HG03196 (cell line): Measurements from ENCODE around the gene RBBP8.
"Not testable (repeated sequence)": the region's sequence is repeated elsewhere in the genome, so short reads cannot be mapped to it uniquely, and the experiment has no call there.

Source experiments
- ATAC-seq: cut with Tn5 transposase; IDR thresholded peaks from one replicate; pipeline ENCODE4 v1.9.1; 2021; ENCODE audit not compliant: unreplicated experiment

RBBP8 gene

DNA sequence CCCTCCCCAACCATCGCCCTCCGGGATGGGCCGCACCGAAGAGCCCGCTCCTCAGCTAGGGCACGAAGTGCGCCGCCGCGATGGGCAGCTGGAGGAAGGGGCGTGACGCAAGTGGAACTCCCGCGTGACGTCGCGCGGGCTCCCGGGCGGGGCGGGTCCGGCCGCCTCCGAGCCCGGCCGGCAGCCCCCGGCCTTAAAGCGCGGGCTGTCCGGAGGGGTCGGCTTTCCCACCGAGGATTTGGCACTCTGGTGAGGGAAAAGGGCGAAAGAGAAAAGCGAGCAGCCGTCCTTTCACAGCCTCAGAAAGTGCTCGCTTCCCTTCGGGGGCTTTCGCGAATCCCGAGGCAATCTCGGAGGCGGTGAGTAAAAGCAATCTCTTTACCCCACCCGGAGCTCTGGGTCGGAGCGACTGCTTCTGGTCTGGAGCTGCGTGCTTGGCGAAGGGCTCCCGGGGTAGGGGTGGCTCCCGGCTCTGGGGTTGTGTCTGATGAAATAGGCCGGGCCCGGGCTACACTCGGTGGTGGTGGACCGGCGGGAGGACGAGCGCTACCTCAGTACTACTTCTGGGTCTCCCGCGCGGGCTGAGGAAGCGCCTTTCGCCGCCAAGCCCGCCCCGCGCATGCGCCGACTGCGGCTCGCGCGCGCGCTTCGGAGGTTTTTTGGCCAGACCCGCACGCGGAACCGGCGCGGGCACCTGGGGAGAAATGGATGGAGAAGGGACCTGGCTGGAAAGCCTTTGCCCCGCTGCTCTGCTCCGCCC is at the start of gene RBBP8:
RBBP8 (plus strand) TSS at position 123 of the 760 bp plus-strand sequence. CDS start 3,524 bp downstream, outside the sequence.
- peak; percentile 84 for ATAC-seq

DNA sequence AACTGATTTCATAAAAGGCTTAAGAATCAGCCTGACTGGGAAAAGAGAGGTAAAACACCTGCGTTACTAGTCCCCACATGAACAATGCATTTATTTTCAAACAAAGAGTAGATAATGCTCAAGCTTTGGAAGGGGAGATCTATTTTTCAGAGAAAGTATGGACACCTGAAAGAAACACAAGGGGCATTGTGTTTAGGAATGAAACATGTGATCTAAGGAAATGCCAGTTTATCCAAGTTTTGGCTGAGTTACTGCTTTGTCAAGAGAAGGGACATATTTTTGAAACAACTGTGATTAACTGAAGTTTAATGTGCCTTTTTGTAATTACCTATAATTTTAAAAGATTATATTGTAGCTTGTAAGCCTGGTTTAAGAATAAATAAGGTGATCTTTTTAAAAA is 49.3 kb upstream of the RBBP8 start:
- ATAC-seq, result no peak

DNA sequence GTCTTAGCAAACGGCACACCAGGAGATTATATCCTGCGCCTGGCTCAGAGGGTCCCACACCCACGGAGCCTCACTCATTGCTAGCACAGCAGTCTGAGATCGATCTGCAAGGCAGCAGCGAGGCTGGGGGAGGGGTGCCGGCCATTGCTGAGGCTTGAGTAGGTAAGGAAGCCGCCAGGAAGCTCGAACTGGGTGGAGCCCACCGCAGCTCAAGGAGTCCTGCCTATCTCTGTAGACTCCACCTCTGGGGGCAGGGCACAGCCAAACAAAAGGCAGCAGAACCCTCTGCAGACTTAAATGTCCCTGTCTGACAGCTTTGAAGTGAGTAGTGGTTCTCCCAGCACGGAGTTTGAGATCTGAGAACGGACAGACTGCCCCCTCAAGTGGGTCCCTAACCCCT is 47.4 kb upstream of the RBBP8 start:
- ATAC-seq, result not testable (repeated sequence)

DNA sequence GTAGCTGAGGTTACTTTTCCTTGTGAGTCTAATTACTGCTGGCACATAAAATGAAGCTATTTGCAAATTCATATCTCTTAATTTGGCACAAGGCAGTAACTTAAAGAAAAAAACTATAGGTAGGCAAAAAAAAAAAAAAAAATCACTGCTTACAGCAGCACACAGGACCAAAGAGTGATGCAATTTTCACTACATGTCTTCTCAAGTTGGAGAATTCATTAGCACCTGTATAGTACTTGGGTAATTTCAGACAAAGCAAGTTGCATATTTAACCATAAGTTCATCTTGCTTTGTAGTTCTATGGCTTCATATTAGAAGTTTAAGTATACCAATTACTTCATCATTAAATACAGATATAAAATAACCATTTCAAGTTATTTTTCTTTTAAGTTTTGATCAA is 33.7 kb upstream of the RBBP8 start:
- ATAC-seq, result no peak

DNA sequence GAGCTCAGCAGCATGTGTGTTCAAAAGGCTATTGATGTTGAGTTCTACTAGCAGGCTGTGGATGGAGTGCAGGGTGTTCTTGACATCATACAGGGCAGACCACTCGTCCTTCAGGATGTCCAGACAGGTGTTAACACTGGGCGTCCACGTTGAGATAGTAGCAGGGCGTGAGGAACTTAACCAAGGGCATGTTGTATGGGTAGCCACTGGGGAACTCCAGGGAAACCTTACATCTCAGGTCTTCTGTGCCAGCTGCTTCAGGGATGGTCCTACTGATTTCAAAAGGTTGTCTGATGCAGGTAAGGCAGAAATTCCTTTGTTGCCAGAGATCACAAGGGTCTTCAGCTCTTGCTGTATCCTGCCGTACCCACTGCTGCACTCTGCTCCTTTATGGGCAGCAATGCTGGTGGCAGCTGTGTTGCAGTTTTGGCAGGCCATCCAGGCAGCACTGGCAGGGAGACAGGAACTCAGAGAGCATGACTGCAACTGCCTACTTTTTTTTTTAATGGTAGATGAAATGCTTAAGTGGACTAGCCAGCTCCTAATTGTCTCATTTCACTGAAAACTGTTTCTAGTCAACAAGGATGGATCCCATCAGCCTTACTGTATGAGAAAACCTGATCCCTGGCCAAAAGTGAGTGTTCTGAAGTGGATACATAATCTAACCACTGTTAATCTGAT is 32.4 kb upstream of the RBBP8 start:
- ATAC-seq, result no peak

DNA sequence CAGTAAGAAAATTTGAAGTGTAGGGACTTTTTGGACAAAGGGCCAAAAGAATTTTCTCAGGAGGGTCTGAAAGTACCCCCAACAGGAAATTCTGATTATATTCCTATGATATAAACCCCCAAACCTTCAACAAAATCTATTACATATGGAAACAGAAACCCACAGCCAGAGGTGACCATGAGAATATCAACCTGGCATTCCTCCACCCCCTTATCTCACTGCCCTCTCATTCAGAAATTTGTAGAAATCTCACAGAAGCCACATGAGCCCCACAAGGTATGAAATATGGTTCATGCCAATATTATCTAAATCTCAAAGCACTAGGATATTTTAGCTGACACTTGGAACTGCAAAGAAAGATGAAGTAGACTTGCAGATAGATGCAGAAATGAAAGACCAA is 31.0 kb upstream of the RBBP8 start:
- no peak for ATAC-seq

DNA sequence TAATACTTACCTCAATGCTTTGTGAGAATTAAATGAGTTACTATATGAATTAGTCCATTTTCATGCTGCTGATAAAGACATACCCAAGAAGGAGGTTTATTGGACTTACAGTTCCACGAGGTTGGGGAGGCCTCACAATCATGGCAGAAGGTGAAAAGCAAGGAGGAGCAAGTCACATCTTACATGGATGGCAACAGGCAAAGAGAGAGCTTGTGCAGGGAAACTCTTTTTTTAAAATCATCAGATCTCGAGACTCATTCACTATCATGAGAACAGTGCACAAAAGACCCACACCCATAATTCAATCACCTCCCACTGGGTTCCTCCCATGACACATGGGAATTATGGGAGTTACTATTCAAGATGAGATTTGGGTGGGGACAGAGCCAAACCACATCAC is 29.9 kb upstream of the RBBP8 start:
- not testable (repeated sequence) for ATAC-seq

DNA sequence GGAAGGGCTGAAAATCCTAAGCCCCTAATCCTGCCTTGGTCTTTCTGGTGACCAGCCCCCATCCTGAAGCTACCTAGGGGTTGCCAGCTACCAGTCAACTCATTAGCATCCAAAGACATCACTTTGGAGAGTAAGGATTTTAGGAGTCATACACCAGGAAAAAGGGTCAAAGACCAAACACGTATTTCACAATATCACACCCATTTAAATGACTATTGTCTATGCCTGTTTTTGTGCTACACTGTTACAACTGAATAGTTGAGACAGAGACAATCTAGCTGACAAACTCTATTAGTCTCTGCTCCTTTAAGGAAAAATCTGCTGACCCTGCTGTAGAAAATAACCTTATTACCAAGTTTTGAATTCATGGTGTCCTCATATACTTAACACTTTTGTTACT is 21.0 kb upstream of the RBBP8 start:
- no peak for ATAC-seq

DNA sequence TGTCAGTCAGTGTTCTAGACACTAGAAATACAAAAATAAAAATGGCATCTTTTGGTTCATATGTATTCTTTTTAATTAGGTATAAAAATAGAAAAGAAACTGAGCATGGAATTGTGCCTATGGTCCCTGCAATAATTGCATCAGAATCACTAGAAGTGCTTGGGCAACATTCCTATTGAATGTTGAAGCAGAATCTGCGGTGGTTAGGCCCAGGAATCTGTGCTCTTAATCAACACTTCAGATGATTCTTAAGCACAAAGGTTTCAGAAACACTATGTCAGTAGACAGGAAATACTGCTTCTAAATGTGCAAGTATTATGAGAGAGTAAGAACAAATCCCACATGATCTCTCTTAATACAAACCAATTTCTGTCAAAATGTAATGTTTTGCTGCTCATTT is 20.3 kb upstream of the RBBP8 start:
- ATAC-seq, result no peak

DNA sequence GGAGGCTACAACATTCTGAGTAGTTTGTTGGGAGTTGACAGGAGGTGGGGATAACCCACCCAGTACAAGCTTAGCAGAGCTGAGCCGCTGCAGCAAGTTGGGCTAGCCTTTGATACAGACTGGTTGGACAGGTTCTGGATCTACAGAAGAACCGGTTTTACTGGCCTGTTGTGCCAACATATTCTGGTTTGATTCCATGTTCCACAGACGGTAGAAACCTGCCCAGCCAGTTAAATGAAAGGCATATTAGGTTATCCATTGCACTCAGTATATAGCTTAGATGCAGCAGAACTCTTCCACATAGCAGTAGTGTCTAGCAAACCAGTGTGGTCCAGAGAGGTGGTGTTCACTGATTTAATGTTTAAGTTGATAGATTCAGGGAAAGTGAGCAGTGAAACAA is 19.3 kb upstream of the RBBP8 start:
- no peak for ATAC-seq

DNA sequence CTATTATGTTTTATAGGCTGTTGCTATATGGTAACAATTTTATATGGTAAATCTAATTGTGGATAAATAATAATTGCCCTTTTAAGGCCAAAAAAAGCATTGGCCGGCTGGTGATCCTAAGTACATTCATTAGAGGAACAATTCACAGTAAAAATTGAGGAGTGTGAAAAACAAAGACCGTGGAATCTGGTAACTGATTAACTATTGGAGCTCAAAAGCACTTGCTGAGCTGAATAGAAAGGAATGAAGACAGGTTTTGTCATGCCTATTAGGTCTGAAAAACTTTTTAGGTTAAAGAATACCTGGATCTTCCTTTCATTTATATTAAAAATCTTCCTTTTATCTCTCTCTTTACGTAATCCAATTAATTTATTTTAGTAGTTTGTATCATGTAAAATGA is 18.5 kb upstream of the RBBP8 start:
- no peak for ATAC-seq

DNA sequence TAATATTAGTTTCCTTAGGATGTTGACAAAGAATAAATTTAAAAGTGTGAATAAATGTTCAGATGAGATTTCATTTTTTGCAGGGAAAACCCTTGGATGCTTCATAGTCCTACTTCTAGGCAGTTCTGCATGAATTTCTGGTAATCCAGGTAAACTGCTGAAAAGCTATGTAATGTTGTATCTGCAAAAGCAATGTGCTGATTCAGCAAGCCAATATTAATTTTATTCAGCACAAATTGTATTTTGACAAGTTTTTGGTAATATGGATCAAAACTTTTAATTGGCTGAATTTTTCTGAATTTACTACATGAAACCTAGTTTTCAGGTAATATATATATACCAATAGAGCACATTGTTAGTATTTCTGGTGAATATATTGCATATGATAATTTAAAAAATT is 17.8 kb upstream of the RBBP8 start:
- ATAC-seq, result no peak

DNA sequence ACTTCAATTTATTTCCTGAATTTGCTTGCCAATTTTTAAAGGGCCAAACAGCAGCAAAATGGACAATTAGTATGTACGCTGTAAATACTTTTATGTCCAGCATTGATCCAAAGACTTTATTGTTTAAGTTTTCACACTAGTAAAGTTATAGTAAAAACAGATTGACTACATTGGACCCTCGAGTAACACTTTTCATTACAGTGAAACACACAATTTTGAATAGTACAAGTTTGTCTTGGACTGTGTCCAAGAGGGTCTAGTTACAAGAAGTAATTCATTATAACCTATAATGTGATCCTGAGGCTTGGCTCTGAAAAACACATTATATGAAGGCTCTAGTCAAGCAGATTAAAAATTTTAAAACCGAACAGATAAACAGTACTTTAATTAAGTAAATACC is 11.4 kb upstream of the RBBP8 start:
- no peak for ATAC-seq

DNA sequence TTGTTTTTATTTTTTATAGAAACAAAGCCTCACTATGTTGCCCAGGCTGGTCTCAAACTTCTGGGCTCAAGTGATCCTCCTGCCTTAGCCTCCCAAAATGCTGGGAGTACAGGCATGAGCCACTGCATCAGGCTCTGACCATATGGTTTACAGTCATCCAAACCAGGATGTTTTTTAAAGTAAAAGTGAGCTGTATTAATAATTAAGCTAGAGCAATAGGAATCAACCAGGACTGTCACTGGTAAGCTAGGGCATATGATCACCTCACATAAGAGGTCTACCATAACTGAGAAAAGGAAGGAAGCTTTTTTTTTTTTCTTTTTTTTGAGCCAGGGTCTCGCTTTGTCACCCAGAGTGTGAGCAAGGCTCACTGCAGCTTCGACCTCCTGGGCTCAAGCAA is 8.5 kb upstream of the RBBP8 start:
- no peak for ATAC-seq

DNA sequence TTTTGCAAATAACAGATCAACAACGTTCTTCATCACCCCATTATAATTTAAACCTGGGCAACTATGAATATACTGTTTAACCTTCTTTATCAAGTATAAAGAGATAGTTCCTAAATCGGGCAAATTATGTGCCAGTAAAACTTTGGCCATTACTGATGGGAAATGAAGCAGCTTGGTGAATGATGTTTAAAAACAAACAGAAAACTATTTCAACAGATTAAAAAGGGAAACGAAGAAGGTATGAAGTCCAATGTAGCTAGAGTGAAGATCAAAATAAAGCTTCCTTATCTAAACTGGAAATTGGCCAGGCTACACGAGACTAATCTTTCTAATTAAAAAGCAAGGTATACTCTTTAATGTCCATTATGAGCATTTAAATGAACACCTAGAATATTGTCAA is 6.7 kb upstream of the RBBP8 start:
- ATAC-seq, result no peak

DNA sequence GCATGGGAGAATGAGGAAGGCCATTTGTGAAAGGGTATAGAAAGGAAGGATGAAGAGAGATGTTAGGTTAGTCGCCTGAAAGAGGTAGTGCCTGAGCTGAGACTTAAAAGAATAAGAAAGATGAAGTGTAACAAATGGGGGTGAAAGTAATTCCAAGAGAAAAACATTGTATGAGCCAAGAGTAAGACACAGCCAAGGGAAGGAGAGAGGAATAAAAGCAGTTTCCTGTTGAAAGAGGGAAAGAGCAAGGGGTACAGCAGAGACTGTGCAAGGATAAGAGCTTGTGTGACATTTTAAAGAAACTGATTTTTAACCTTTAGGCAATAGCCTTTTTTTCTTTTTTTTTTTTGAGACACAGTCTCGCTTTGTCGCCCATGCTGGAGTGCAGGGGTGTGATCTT is 4.8 kb upstream of the RBBP8 start:
- ATAC-seq, result no peak

DNA sequence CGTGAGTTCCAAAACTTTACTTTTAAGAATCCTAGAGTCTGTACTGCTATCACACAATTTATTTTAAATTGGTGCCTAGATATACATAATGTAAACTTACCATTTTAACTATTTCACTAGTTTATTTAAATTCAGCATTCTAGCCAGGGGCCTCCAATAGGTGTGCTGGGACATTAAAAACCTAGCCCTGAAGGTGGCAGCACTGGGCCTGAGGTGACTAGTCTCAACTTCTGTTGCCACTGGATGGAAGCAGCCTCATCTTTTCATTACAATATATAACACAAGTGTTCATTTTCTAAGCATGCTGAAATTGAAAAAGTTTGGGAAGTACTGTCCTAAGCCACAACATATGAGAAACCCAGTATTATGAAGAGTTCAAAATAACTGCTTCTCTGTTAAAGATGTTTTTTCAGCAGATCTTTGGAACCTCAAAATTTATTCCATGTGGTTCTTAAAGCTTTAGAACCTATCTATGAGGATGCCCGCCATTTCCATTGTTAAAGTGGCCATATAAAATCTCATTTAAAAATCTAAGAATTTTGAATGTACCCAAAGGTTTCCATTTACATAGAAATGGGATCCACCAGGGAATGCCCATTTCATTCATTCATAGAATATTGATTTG is 2.9 kb upstream of the RBBP8 start:
- peak; percentile 32 for ATAC-seq

DNA sequence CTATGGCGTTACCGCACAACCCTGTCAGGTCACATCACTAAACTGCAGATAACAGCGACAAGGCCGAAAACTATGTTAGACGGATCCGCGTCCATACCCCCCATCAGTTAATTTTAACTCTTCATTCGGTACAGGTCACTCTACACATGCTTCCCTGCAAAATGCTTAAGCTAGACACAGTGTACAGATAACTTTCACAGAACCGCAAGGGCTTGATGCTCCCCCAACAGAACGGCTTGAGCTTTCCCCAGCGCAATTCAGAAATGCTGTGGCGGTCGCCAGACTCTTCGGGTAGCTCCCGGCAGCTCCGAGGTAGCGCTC is 283 bp upstream of the RBBP8 start:
- ATAC-seq, result peak; percentile 22

DNA sequence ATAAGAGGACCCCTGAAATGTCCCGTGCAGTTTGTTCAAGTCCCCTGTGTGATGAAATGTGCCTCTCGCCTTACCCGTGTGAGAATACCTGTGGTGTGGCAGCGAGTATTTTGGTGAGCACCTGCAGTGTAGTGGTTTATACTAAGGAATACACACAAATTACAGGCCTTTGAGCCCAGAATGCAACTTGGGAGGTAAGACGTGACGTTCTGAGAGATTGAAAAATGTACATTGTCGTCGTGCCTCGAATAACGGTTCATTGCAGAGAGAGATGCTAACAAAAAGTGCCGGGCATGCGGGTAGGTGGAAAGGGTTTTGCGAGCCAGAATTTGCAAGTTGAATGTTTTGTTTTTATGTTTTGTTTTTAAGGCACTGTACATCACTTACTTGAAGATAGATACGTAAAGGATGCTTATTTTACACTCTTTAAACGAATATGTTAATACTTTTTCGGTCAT is 867 bp downstream of the RBBP8 start:
- peak; percentile 17 for ATAC-seq

DNA sequence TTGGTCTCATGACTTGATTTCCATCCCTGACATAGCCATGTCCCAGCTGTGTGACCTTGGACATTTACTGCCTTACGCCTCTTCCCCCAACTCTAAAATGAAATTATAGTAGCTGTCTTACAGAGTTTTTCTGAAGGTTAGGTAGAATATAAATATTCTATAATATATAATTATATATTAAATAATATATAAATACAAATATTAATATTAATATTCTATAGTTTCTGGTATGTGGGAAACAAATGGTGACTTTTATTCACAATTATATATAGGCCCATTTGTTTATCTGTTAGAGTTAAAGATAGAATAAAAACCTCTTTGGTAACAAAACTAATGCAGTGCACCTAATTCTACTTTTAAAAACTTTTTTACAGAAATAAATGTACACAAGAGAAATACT is 1.7 kb downstream of the RBBP8 start:
- ATAC-seq, result no peak

DNA sequence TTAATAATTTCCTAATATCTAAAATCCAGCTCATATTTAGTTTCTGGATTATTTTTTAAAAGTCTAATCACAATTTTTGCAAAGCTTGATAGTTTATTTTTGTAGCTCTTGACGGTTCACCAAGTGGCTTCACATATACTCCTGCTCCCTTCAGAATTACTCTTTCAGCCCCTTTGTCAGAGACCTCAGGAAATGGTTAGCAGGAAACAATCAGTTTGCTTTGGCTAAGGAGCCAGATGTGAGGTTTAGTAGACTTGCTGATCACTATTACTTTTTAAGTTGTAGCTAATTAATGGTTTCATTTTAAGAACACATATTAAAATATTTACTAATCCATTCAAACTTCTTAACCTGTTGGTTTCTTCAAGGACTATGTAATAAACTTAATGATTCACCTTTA is 2.3 kb downstream of the RBBP8 start:
- no peak for ATAC-seq

DNA sequence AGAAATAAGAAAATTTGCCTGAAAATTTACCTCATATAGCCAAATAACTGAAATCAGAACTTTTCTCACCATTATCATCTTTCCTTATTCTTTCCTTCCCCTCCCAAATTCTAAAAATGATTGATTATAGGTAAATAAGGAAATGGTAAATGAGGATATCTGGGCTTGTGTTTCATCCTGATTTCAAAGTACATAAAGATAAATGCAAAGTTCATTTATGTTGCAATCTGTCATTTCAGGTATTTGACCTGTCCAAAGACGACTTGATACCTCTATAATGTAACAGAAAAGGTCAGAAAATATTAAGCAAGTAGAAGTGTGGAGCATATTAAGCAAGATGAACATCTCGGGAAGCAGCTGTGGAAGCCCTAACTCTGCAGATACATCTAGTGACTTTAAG is 3.4 kb downstream of the RBBP8 start:
- ATAC-seq, result no peak
